Transverse colon (tissue), 4 donors: ENCODE data around the gene CPSF4L.

Experiments
- EP300 ChIP-seq: sonication (generic); formaldehyde crosslinking; IDR thresholded peaks from one replicate; pipeline ENCODE4 v1.6.1; 2017; ENCODE audit warnings: antibody characterized with exemption, low read depth
- POLR2A ChIP-seq: fragments of 450-650 bp; IDR thresholded peaks from one replicate; pipeline ENCODE4 v1.6.1; 2016; ENCODE audit warnings: antibody characterized with exemption, mild to moderate bottlenecking, moderate library complexity
- POLR2AphosphoS5 ChIP-seq, 3 donors: sonication (generic); formaldehyde crosslinking; IDR thresholded peaks; one replicate each; pipeline ENCODE4 v1.6.1; 2016; ENCODE audit warnings: antibody characterized with exemption in 3 of 3
- TF ChIP-seq, protein P1 (sequence below), 5 experiments: fragments of 200-600 bp in 3 of 5; fragments of 450-650 bp in 2 of 5; sonication (generic) in 3 of 5; IDR thresholded peaks; 1 replicate in 2 of 5; 2 replicates in 3 of 5; pipeline ENCODE4 v1.5.1; 2016 to 2017; ENCODE audit warnings: antibody characterized with exemption in 5 of 5, inconsistent platforms in 3 of 5, mild to moderate bottlenecking in 2 of 5, moderate library complexity in 1 of 5

DNA sequence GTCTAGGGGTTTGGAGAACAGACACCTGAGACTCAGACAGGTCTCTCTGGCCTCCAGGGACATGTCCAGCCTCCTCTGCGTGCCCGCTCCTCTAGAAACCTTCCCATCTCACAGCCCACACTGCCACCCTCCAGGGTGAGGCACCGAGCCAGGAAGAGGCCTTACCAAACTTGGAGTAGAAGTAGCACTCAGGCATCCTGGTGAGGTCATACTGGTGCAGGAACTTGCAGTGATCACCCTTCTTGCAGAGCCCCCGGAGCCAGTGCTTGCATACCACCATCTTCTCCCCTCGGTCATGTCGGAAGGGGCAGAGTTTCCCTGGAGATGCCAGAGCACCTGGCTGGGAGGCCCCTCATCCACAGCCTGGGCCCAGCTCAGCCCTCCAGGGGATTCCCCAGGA is 4.2 kb downstream of the CPSF4L start:
- TF ChIP-seq POLR2A (no peak), EP300 (no peak), POLR2AphosphoS5 (IDR thresholded peaks at IDR 0.05) (no peak)
- TF ChIP-seq, protein P1, sequence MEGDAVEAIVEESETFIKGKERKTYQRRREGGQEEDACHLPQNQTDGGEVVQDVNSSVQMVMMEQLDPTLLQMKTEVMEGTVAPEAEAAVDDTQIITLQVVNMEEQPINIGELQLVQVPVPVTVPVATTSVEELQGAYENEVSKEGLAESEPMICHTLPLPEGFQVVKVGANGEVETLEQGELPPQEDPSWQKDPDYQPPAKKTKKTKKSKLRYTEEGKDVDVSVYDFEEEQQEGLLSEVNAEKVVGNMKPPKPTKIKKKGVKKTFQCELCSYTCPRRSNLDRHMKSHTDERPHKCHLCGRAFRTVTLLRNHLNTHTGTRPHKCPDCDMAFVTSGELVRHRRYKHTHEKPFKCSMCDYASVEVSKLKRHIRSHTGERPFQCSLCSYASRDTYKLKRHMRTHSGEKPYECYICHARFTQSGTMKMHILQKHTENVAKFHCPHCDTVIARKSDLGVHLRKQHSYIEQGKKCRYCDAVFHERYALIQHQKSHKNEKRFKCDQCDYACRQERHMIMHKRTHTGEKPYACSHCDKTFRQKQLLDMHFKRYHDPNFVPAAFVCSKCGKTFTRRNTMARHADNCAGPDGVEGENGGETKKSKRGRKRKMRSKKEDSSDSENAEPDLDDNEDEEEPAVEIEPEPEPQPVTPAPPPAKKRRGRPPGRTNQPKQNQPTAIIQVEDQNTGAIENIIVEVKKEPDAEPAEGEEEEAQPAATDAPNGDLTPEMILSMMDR (IDR thresholded peaks at IDR 0.05), result no peak
